Astrocyte (in vitro differentiated cells and primary cell): ENCODE data around the gene ALK. TPM values are rescaled to one million over a fixed set of nuclear protein-coding genes. Genes with fewer than 3 reads are reported as not detected.

ENCODE experiments used
- DNase-seq: peaks from one replicate; pipeline ENCODE4 v3.0.0-alpha.2; 2010; ENCODE audit warnings: low read depth
- FAIRE-seq: peaks from 2 replicates; lab custom pipeline; 2011; peaks lifted over from hg19 to GRCh38; lab: Jason Lieb, UNC
- H2AFZ ChIP-seq: 2 replicates; pipeline ENCODE4 v1.6.0; 2012; ENCODE audit warnings: low read depth, low read length, inconsistent platforms
- H3K27ac ChIP-seq: 2 replicates; pipeline ENCODE4 v1.5.1; 2011; ENCODE audit warnings: low read depth, low read length, inconsistent platforms
- H3K27me3 ChIP-seq: 2 replicates; pipeline ENCODE4 v1.6.0; 2011; ENCODE audit warnings: low read length, inconsistent platforms; ENCODE audit not compliant: insufficient read depth
- H3K36me3 ChIP-seq: 2 replicates; pipeline ENCODE4 v1.5.1; 2011; ENCODE audit warnings: low read length, inconsistent platforms; ENCODE audit not compliant: insufficient read depth
- H3K4me1 ChIP-seq: 2 replicates; pipeline ENCODE4 v1.5.1; 2011; ENCODE audit warnings: low read length, inconsistent platforms; ENCODE audit not compliant: insufficient read depth
- H3K4me2 ChIP-seq: 2 replicates; pipeline ENCODE4 v1.6.0; 2012; ENCODE audit warnings: low read length, inconsistent platforms
- H3K4me3 ChIP-seq: 2 replicates; pipeline ENCODE4 v1.5.1; 2011; ENCODE audit warnings: low read depth, mild to moderate bottlenecking, low read length, inconsistent platforms; ENCODE audit not compliant: insufficient read depth
- H3K79me2 ChIP-seq: 2 replicates; pipeline ENCODE4 v1.6.0; 2012; ENCODE audit warnings: mild to moderate bottlenecking, low read length, inconsistent platforms; ENCODE audit not compliant: insufficient read depth
- H3K9ac ChIP-seq: 2 replicates; pipeline ENCODE4 v1.6.0; 2012; ENCODE audit warnings: mild to moderate bottlenecking, low read length, inconsistent platforms
- H3K9me3 ChIP-seq: 2 replicates; pipeline ENCODE4 v1.5.1; 2012; ENCODE audit warnings: low read depth, mild to moderate bottlenecking, low read length, inconsistent platforms; ENCODE audit not compliant: insufficient read depth
- H4K20me1 ChIP-seq: 2 replicates; pipeline ENCODE4 v1.6.0; 2012; ENCODE audit warnings: low read length, inconsistent platforms; ENCODE audit not compliant: insufficient read depth
- H3K27ac Mint-ChIP-seq: one replicate; pipeline ENCODE4 v1.8.0; 2021; ENCODE audit warnings: mild to moderate bottlenecking, mixed read lengths; ENCODE audit not compliant: unreplicated experiment
- H3K27me3 Mint-ChIP-seq: one replicate; pipeline ENCODE4 v1.8.0; 2021; ENCODE audit warnings: low read depth, mixed read lengths; ENCODE audit not compliant: unreplicated experiment
- H3K36me3 Mint-ChIP-seq: one replicate; pipeline ENCODE4 v1.8.0; 2021; ENCODE audit warnings: low read depth, mixed read lengths; ENCODE audit not compliant: unreplicated experiment
- H3K4me1 Mint-ChIP-seq: one replicate; pipeline ENCODE4 v1.8.0; 2021; ENCODE audit warnings: low read depth, mixed read lengths; ENCODE audit not compliant: unreplicated experiment
- H3K4me3 Mint-ChIP-seq: one replicate; pipeline ENCODE4 v1.8.0; 2021; ENCODE audit warnings: mild to moderate bottlenecking, moderate library complexity, mixed read lengths; ENCODE audit not compliant: unreplicated experiment
- H3K9me3 Mint-ChIP-seq: one replicate; pipeline ENCODE4 v1.8.0; 2021; ENCODE audit warnings: mild to moderate bottlenecking, mixed read lengths; ENCODE audit not compliant: unreplicated experiment
- EZH2 ChIP-seq: IDR thresholded peaks from 2 replicates; pipeline ENCODE4 v1.6.1; 2012; ENCODE audit warnings: mild to moderate bottlenecking, low read length, inconsistent platforms; ENCODE audit not compliant: insufficient read depth
- total RNA-seq: library from RNA; stranded (reverse); gene quantifications from 2 replicates; pipeline ENCODE4 v1.2.1, GENCODE V29; 2021
- TF ChIP-seq, protein P1 (sequence below): IDR thresholded peaks from 2 replicates; pipeline ENCODE4 v1.5.1; 2011; ENCODE audit warnings: low read depth, mild to moderate bottlenecking, inconsistent platforms, low read length, moderate library complexity; ENCODE audit not compliant: insufficient read depth

Gene ALK
- total RNA-seq, 1 donor from 2014 or later = 0.16 TPM

DNA sequence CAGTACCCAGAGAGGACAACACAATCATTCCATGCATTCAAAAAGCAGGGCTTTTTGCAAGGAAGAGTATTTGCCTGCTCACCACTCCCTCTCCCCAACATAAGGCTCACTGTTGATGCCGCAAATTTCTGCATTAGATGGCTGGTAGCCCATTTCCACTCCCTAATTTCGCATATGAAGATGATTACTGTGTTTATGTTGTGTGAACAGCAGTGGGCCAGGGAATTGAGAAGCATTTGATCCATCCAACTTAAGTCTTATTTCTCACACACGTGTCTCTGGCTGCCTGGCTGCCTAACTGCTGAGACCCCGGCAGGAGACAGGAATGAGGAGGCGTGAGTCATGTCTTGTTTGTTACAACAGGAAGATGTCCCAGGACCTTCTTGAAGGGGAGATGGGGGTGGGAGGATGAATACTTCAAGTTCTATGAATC lies 294.1 kb downstream of the ALK start:
- no peaks in the 10 kb centered on the region for H3K27me3 Mint-ChIP-seq

DNA sequence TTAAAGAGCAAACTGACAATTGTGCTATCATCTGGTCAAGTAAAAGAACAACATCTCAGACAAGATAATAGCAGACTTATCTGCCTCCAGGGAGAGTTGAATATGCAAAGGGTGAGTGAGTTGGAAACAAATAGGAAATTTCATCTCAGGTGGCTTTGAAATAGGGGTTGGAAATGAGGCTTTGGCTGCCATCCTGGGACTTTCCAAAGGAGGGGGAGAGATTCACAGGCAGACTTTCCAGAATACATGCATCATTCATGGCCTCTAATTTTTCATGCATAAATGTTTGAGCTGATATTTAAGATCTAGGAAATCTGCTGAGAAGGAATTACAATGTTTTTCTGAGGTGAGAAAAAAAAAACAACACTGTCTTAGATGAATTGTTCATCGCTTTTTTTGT lies 300.5 kb downstream of the ALK start:
- FAIRE-seq (no peak), DNase-seq (no peak)
- no peaks in the 10 kb centered on the region for H3K79me2 ChIP-seq
- H3K4me2 ChIP-seq = no peak overlapping the region
- H3K27ac Mint-ChIP-seq = no peak overlapping the region
- H3K27me3 Mint-ChIP-seq = peaks cover 13% of the 10 kb centered on the region
- H3K36me3 Mint-ChIP-seq = peaks cover 2% of the 10 kb centered on the region
- H3K9me3 ChIP-seq = no peaks in the 10 kb centered on the region
- no peak overlapping the region for H3K4me3 Mint-ChIP-seq
- H4K20me1 ChIP-seq = no peaks in the 10 kb centered on the region
- H3K4me1 Mint-ChIP-seq = no peaks in the 10 kb centered on the region
- no peak for TF ChIP-seq EZH2
- TF ChIP-seq, protein P1, sequence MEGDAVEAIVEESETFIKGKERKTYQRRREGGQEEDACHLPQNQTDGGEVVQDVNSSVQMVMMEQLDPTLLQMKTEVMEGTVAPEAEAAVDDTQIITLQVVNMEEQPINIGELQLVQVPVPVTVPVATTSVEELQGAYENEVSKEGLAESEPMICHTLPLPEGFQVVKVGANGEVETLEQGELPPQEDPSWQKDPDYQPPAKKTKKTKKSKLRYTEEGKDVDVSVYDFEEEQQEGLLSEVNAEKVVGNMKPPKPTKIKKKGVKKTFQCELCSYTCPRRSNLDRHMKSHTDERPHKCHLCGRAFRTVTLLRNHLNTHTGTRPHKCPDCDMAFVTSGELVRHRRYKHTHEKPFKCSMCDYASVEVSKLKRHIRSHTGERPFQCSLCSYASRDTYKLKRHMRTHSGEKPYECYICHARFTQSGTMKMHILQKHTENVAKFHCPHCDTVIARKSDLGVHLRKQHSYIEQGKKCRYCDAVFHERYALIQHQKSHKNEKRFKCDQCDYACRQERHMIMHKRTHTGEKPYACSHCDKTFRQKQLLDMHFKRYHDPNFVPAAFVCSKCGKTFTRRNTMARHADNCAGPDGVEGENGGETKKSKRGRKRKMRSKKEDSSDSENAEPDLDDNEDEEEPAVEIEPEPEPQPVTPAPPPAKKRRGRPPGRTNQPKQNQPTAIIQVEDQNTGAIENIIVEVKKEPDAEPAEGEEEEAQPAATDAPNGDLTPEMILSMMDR = no peak
- peaks cover 3% of the 10 kb centered on the region for H3K4me1 ChIP-seq
- no peaks in the 10 kb centered on the region for H3K27me3 ChIP-seq
- H2AFZ ChIP-seq = no peak overlapping the region
- no peaks in the 10 kb centered on the region for H3K36me3 ChIP-seq
- H3K4me3 ChIP-seq = no peak overlapping the region
- H3K9me3 Mint-ChIP-seq = peaks cover 2% of the 10 kb centered on the region
- H3K9ac ChIP-seq = no peak overlapping the region
- H3K27ac ChIP-seq = no peak overlapping the region

More for the DNA sequence above, 294.1 kb downstream of the ALK start:
- FAIRE-seq (peak; percentile 43), DNase-seq (peak; percentile 87)
- peaks cover 19% of the 10 kb centered on the region for H3K4me1 Mint-ChIP-seq
- peak overlapping the region; percentile 12 for H3K27ac ChIP-seq
- no peak overlapping the region for H3K4me3 Mint-ChIP-seq
- H3K4me1 ChIP-seq = peaks cover 24% of the 10 kb centered on the region
- H3K9me3 Mint-ChIP-seq = no peaks in the 10 kb centered on the region
- H3K4me3 ChIP-seq = no peak overlapping the region
- peak overlapping the region; percentile 68 for H3K4me2 ChIP-seq
- peak overlapping the region; percentile 27 for H2AFZ ChIP-seq
- H3K36me3 ChIP-seq = no peaks in the 10 kb centered on the region
- no peaks in the 10 kb centered on the region for H3K27me3 ChIP-seq
- H4K20me1 ChIP-seq = no peaks in the 10 kb centered on the region
- no peaks in the 10 kb centered on the region for H3K79me2 ChIP-seq
- no peaks in the 10 kb centered on the region for H3K9me3 ChIP-seq
- H3K9ac ChIP-seq = peak overlapping the region; percentile 5
- TF ChIP-seq, protein P1 = no peak
- TF ChIP-seq EZH2 = no peak
- H3K36me3 Mint-ChIP-seq = no peaks in the 10 kb centered on the region
- H3K27ac Mint-ChIP-seq = no peak overlapping the region

DNA sequence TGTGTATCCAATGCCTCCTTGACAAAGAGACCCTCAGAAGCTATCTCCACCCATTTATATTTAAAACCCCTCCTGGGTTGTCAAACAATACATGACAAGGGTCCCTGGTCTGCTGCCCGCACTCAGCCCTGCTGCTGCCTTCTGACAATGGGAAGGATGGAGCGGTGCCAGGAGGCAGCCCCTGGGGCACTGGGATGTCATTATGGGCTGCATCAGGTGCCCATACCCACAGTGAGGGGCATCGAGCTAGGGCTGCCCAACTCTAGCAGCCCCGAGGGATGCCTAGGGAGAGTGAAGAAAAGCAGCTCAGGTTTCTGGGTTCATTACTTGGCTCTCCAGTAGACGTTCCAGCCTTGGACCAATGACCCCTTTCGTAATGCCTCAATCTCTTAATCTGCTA lies 301.7 kb downstream of the ALK start:
- H3K4me1 ChIP-seq = peaks cover 3% of the 10 kb centered on the region
- Mint-ChIP-seq H3K4me3 (no peak overlapping the region), H3K4me1 (no peaks in the 10 kb centered on the region), H3K36me3 (peaks cover 2% of the 10 kb centered on the region), H3K27ac (no peak overlapping the region), H3K27me3 (peaks cover 17% of the 10 kb centered on the region), H3K9me3 (peaks cover 2% of the 10 kb centered on the region)
- no peak overlapping the region for H3K4me2 ChIP-seq
- H3K4me3 ChIP-seq = no peak overlapping the region
- no peaks in the 10 kb centered on the region for H3K27me3 ChIP-seq
- H3K9ac ChIP-seq = no peak overlapping the region
- FAIRE-seq = no peak
- H3K36me3 ChIP-seq = no peaks in the 10 kb centered on the region
- no peak overlapping the region for H3K27ac ChIP-seq
- no peak overlapping the region for H2AFZ ChIP-seq
- H3K9me3 ChIP-seq = no peaks in the 10 kb centered on the region
- H3K79me2 ChIP-seq = no peaks in the 10 kb centered on the region
- DNase-seq = no peak
- TF ChIP-seq, protein P1 = no peak
- no peak for TF ChIP-seq EZH2
- no peaks in the 10 kb centered on the region for H4K20me1 ChIP-seq
